Measurements from ENCODE around the gene ISG20L2. TPM values are rescaled to one million over a fixed set of nuclear protein-coding genes. Genes with fewer than 3 reads are reported as not detected.

ISG20L2 gene
- polyA plus RNA-seq, 1 of the 3 experiments (the other 2 are of a cell fraction), result 31.6 TPM

GRCh38 chr1:156747742-156748669 lies 19.4 kb upstream of the ISG20L2 start:
- H3F3A ChIP-seq (replicated peaks; ENCODE audit: insufficient read depth), result peaks cover 40% of the 10 kb centered on the region
- ChIA-PET POLR2A (interaction anchor here (0.6 to 2.2 kb wide), 3 partner anchors 19 to 29 kb away, joined by 3 to 7 read pairs (median 4); partner anchors contain the start of genes ISG20L2, METTL25B and PRCC), CTCF (interaction anchor here (0.8 to 2.7 kb wide), 15 partner anchors 8 to 112 kb away, joined by 3 to 13 read pairs (median 3); partner anchors contain the start of genes NTRK1 and PRCC)
- H3K27me3 ChIP-seq (ENCODE audit: insufficient read depth), result no peaks in the 10 kb centered on the region
- H3K4me2 ChIP-seq, result peak overlapping the region; percentile 88
- 24% methylated on average over 7 of the region's 8 CpGs for WGBS (ENCODE audit: low lambda C conversion rate)
- peak overlapping the region; percentile 100 for H3K9ac ChIP-seq
- peak overlapping the region; percentile 100 for H3K27ac ChIP-seq (ENCODE audit: low read depth in 2 of 2, low read length in 1 of 2)
- no peak overlapping the region for H2AFZ ChIP-seq (ENCODE audit: low read depth)
- H3K4me3 ChIP-seq (ENCODE audit: low read depth in 2 of 2, low read length in 1 of 2), result peak overlapping the region; percentile 78 to 98
- no peaks in the 10 kb centered on the region for H3K9me2 ChIP-seq
- no peak for DNase-seq
- TF ChIP-seq TCF12 (IDR thresholded peaks at IDR 0.05), result peak; percentile 89
- peak; percentile 52; the same call in 1 of the 2 replicates for TF ChIP-seq FOSL2 (IDR thresholded peaks at IDR 0.05; ENCODE audit: borderline replicate concordance, low read depth)
- TF ChIP-seq PBX3 (IDR thresholded peaks at IDR 0.05), result no peak
- peaks cover 12 to 28% of the 10 kb centered on the region in 2 experiments for H3K36me3 ChIP-seq (replicated peaks in 1 of 2; ENCODE audit: control insufficient read depth in 1 of 2, insufficient read depth in 2 of 2, low read length in 1 of 2)
- H4K20me1 ChIP-seq (ENCODE audit: insufficient read depth), result no peaks in the 10 kb centered on the region
- H3K9me3 ChIP-seq, result no peaks in the 10 kb centered on the region
- peaks cover 83% of the 10 kb centered on the region for H3K79me2 ChIP-seq (ENCODE audit: insufficient read depth)
- peaks cover 37 to 52% of the 10 kb centered on the region in 2 experiments for H3K4me1 ChIP-seq (ENCODE audit: control insufficient read depth in 1 of 2, insufficient read depth in 2 of 2, low read depth in 1 of 2, low read length in 1 of 2)

- H3K27me3 ChIP-seq (ENCODE audit: insufficient read depth), result no peaks in the 10 kb centered on the region
- peak overlapping the region; percentile 100 for H3K27ac ChIP-seq (ENCODE audit: low read depth in 2 of 2, low read length in 1 of 2)
- ChIA-PET CTCF (interaction anchor here (0.6 to 8.6 kb wide), 18 partner anchors 9 to 113 kb away, joined by 3 to 42 read pairs (median 4); partner anchors contain the start of genes NTRK1 and PRCC), POLR2A (interaction anchor here (0.6 to 2.2 kb wide), 4 partner anchors 18 to 55 kb away, joined by 3 to 7 read pairs (median 4); partner anchors contain the start of genes ISG20L2, METTL25B and PRCC)
- under 1% methylated on average over 12 of the region's 29 CpGs for WGBS (ENCODE audit: low lambda C conversion rate)
- H3K9me2 ChIP-seq, result no peaks in the 10 kb centered on the region
- H3K9me3 ChIP-seq, result no peaks in the 10 kb centered on the region
- peaks cover 12 to 37% of the 10 kb centered on the region in 2 experiments for H3K36me3 ChIP-seq (replicated peaks in 1 of 2; ENCODE audit: control insufficient read depth in 1 of 2, insufficient read depth in 2 of 2, low read length in 1 of 2)
- H3K79me2 ChIP-seq (ENCODE audit: insufficient read depth), result peaks cover 73% of the 10 kb centered on the region
- H3K4me3 ChIP-seq (ENCODE audit: low read depth in 2 of 2, low read length in 1 of 2), result peak overlapping the region; percentile 78 to 98
- no peak overlapping the region; the same call in 1 of the 2 replicates for H2AFZ ChIP-seq (ENCODE audit: low read depth)
- H3K4me1 ChIP-seq (ENCODE audit: control insufficient read depth in 1 of 2, insufficient read depth in 2 of 2, low read depth in 1 of 2, low read length in 1 of 2), result peaks cover 37 to 48% of the 10 kb centered on the region in 2 experiments
- DNase-seq, result peak; percentile 91
- H3K9ac ChIP-seq, result peak overlapping the region; percentile 100
- no peaks in the 10 kb centered on the region for H4K20me1 ChIP-seq (ENCODE audit: insufficient read depth)
- H3K4me2 ChIP-seq, result peak overlapping the region; percentile 88
- H3F3A ChIP-seq (replicated peaks; ENCODE audit: insufficient read depth), result peaks cover 51% of the 10 kb centered on the region
- TF ChIP-seq RFX5 (IDR thresholded peaks at IDR 0.05; ENCODE audit: low read length) (no peak), SIN3A (IDR thresholded peaks at IDR 0.05; ENCODE audit: borderline replicate concordance, low read depth, low read length) (0 out of 2 replicates have a peak, but pooled peaks have one; percentile 12), CHD2 (IDR thresholded peaks at IDR 0.05; ENCODE audit: low read length, partially characterized antibody) (peak; percentile 56), RAD21 (IDR thresholded peaks at IDR 0.05; ENCODE audit: low read length) (no peak), ZBTB33 (IDR thresholded peaks at IDR 0.05; ENCODE audit: borderline replicate concordance, low read depth) (no peak), GABPA (IDR thresholded peaks at IDR 0.05; ENCODE audit: low read depth) (peak; percentile 51), TAF1 (IDR thresholded peaks at IDR 0.05; ENCODE audit: borderline replicate concordance, low read depth, low read length) (peak; percentile 12; the same call in 1 of the 2 replicates), JUND (IDR thresholded peaks at IDR 0.05) (peak; percentile 39; the same call in 1 of the 2 replicates), MEF2A (IDR thresholded peaks at IDR 0.05; ENCODE audit: borderline replicate concordance, low read depth) (no peak), FOXM1 (IDR thresholded peaks at IDR 0.05; ENCODE audit: low read depth) (no peak), YY1 (IDR thresholded peaks at IDR 0.05; ENCODE audit: low read depth) (peak; percentile 79), USF1 (IDR thresholded peaks at IDR 0.05; ENCODE audit: borderline replicate concordance, low read depth) (no peak), FOSL2 (IDR thresholded peaks at IDR 0.05; ENCODE audit: borderline replicate concordance, low read depth) (peak; percentile 61), GATA2 (CRISPR knock-in tag; IDR thresholded peaks at IDR 0.05) (no peak), EP300 (IDR thresholded peaks at IDR 0.05; ENCODE audit: borderline replicate concordance in 1 of 2, low read depth in 1 of 2, low read length in 1 of 2) (peak; percentile 14 to 34; a peak in 1 of 4 replicates), SMC3 (IDR thresholded peaks at IDR 0.05; ENCODE audit: low read depth, low read length) (no peak; the same call in 1 of the 2 replicates), ELF1 (IDR thresholded peaks at IDR 0.05) (no peak; the same call in 1 of the 2 replicates)
These were observed 18.4 kb upstream of the ISG20L2 start for GRCh38 chr1:156746728-156747631.

Data from SK-N-SH (cell line).